ENCODE measurements around the gene TRIO. TPM values are rescaled to one million over a fixed set of nuclear protein-coding genes. Genes with fewer than 3 reads are reported as not detected.
"Not testable (repeated sequence)": the region's sequence is repeated elsewhere in the genome, so short reads cannot be mapped to it uniquely, and the experiment has no call there.

The TRIO gene
- total RNA-seq, 1 donor from 2014 or later: 223 TPM

- no peak overlapping the region for H3K4me3 Mint-ChIP-seq
- DNase-seq: no peak
- no peaks in the 10 kb centered on the region for H3K4me1 Mint-ChIP-seq
- ChIA-PET POLR2A (no interaction called here), CTCF (no interaction called here)
- H3K27ac Mint-ChIP-seq: no peak overlapping the region
- H3K27me3 Mint-ChIP-seq: peaks cover 38% of the 10 kb centered on the region
- peaks cover 14% of the 10 kb centered on the region for H3K9me3 Mint-ChIP-seq
- no peak for TF ChIP-seq CTCF (IDR thresholded peaks at IDR 0.05)
- intact Hi-C loops (cut with micrococcal nuclease): no loop called here
- H3K36me3 Mint-ChIP-seq (ENCODE audit: low read depth): no peaks in the 10 kb centered on the region
- ATAC-seq (ENCODE audit: low read depth): no peak
Observed at GRCh38 chr5:14545308-14545707, 402.2 kb downstream of the TRIO start.

- H3K4me1 Mint-ChIP-seq: no peaks in the 10 kb centered on the region
- no peaks in the 10 kb centered on the region for H3K36me3 Mint-ChIP-seq (ENCODE audit: low read depth)
- ATAC-seq (ENCODE audit: low read depth) (no peak), DNase-seq (no peak)
- no peak overlapping the region for H3K27ac Mint-ChIP-seq
- POLR2A ChIA-PET: no interaction called here
- H3K9me3 Mint-ChIP-seq: peaks cover 10% of the 10 kb centered on the region
- CTCF ChIA-PET: no interaction called here
- H3K27me3 Mint-ChIP-seq: peaks cover 41% of the 10 kb centered on the region
- no peak overlapping the region for H3K4me3 Mint-ChIP-seq
- TF ChIP-seq CTCF (IDR thresholded peaks at IDR 0.05): no peak
- intact Hi-C loops (cut with micrococcal nuclease): no loop called here
Observed at GRCh38 chr5:14545862-14546261, 402.7 kb downstream of the TRIO start.

GRCh38 chr5:14547666-14548065 is 404.5 kb downstream of the TRIO start:
- ChIA-PET POLR2A (interaction anchor here (0.7 kb wide), 1 partner anchor 763 kb away, joined by 6 read pairs; no protein-coding TSS in a partner anchor), CTCF (no interaction called here)
- no peak overlapping the region for H3K4me3 Mint-ChIP-seq
- no peak for TF ChIP-seq CTCF (IDR thresholded peaks at IDR 0.05)
- ATAC-seq (ENCODE audit: low read depth) (no peak), DNase-seq (no peak)
- intact Hi-C loops (cut with micrococcal nuclease): no loop called here
- no peaks in the 10 kb centered on the region for H3K36me3 Mint-ChIP-seq (ENCODE audit: low read depth)
- peaks cover 44% of the 10 kb centered on the region for H3K27me3 Mint-ChIP-seq
- no peaks in the 10 kb centered on the region for H3K4me1 Mint-ChIP-seq
- H3K27ac Mint-ChIP-seq: no peak overlapping the region
- no peaks in the 10 kb centered on the region for H3K9me3 Mint-ChIP-seq

GRCh38 chr5:14551211-14551610 is 408.1 kb downstream of the TRIO start:
- ChIA-PET CTCF (no interaction called here), POLR2A (no interaction called here)
- Mint-ChIP-seq H3K36me3 (ENCODE audit: low read depth) (no peaks in the 10 kb centered on the region), H3K27me3 (peaks cover 36% of the 10 kb centered on the region), H3K4me1 (no peaks in the 10 kb centered on the region), H3K9me3 (peaks cover 14% of the 10 kb centered on the region), H3K4me3 (no peak overlapping the region), H3K27ac (no peak overlapping the region)
- TF ChIP-seq CTCF (IDR thresholded peaks at IDR 0.05): no peak
- intact Hi-C loops (cut with micrococcal nuclease): no loop called here
- DNase-seq (no peak), ATAC-seq (ENCODE audit: low read depth) (no peak)

- DNase-seq (no peak), ATAC-seq (ENCODE audit: low read depth) (no peak)
- no peak for TF ChIP-seq CTCF (IDR thresholded peaks at IDR 0.05)
- no peak overlapping the region for H3K27ac Mint-ChIP-seq
- ChIA-PET CTCF (no interaction called here), POLR2A (no interaction called here)
- no peak overlapping the region for H3K4me3 Mint-ChIP-seq
- no peaks in the 10 kb centered on the region for H3K36me3 Mint-ChIP-seq (ENCODE audit: low read depth)
- H3K4me1 Mint-ChIP-seq: no peaks in the 10 kb centered on the region
- H3K9me3 Mint-ChIP-seq: peaks cover 14% of the 10 kb centered on the region
- H3K27me3 Mint-ChIP-seq: peaks cover 30% of the 10 kb centered on the region
- intact Hi-C loops (cut with micrococcal nuclease): no loop called here
Observed at GRCh38 chr5:14552017-14552416, 408.9 kb downstream of the TRIO start.

- H3K9me3 Mint-ChIP-seq: peaks cover 14% of the 10 kb centered on the region
- H3K36me3 Mint-ChIP-seq (ENCODE audit: low read depth); ATAC-seq (ENCODE audit: low read depth); DNase-seq; H3K4me1 Mint-ChIP-seq; H3K4me3 Mint-ChIP-seq; intact Hi-C loops (cut with micrococcal nuclease); CTCF ChIA-PET; H3K27ac Mint-ChIP-seq; POLR2A ChIA-PET: not testable (repeated sequence)
- H3K27me3 Mint-ChIP-seq: peaks cover 26% of the 10 kb centered on the region
Observed at GRCh38 chr5:14554288-14554687, 411.1 kb downstream of the TRIO start.
